ENCODE data around the gene PIGU. TPM values are rescaled to one million over a fixed set of nuclear protein-coding genes. Genes with fewer than 3 reads are reported as not detected.
A peak's percentile ranks its signal among the peaks of the same experiment; 100 is the strongest.
"Not testable (repeated sequence)": the region's sequence is repeated elsewhere in the genome, so short reads cannot be mapped to it uniquely, and the experiment has no call there.

Gene PIGU
- total RNA-seq, 1 donor from 2014 or later: 14.5 TPM

DNA sequence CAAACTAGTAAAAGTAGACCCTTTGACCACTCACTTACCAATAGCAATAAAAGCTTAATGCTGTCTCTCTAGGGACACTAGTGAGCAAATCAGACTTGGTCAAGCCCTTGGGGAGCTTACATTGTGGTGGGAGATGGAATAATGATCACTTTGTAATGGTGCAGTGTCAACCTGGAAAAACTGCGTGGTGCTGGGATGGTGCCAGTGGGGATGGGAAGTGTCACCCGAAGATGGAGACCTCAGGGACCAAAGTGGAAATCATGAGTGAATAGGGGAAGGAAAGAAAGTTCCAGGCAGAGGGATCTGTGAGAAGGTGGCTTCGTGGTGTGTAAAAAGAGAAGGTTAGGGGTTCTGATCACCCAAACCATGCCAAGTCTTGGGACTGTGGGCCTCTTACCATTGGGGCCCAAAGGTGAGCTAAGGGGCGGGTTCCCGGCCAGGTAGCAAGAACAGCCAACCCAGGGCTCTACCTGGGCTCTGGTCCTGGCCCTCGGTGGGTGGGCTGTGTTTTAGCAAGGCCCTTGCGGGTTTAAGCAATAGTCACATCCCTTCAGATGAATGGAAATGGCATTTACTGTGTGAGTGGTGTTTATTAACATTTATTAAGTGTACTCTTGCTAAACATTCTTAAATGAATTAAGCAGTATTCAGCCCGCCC, 145.2 kb downstream of the PIGU start:
- intact Hi-C loops (cut with micrococcal nuclease): loop anchor here (10.0 kb wide), 1 partner anchor 173 kb away; the partner anchor contains the start of gene TP53INP2
- no peak for ATAC-seq
- DNase-seq: no peak

DNA sequence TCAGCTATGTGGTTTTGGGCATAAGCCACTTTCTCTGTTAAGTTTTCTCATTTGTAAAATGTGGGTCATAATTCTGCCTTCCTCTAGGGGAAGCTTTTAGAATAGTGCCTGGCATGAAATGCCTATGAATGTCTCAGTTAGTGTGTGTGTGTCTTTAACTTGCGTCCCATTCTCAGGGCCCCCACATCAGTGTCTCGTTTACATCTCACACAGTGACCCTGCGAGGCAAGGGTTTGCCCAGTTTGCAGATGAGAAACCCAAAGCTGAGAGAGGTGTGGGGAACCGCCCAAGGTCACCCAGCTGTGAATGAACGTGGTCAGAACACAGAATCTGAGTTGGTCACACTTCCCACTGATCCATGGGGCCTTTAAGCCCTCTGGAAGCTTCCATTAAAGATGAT, 146.6 kb downstream of the PIGU start:
- ATAC-seq: no peak
- intact Hi-C loops (cut with micrococcal nuclease): loop anchor here (10.0 kb wide), 1 partner anchor 174 kb away; the partner anchor contains the start of gene TP53INP2
- no peak for DNase-seq

DNA sequence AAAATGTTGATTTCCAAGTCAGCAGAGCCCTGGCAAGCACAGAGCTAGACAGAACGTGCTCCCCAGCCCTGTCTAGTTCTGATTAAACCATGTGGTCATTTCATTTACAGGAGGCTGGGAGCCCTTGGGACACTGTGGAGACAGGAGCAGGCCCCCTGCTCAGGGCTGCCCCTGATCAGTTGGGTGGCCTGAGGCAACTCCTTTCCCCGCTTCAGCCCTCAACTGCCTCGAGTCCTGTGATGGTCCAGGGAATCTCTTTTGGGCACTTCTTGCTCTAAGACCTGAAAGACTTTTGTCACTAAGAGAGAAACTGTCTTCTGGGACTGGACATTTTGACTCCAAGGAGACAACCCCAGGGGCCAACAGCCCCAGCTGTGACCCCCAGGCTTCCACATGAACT, 147.2 kb downstream of the PIGU start:
- ATAC-seq (no peak), DNase-seq (no peak)
- intact Hi-C loops (cut with micrococcal nuclease): loop anchor here (10.0 kb wide), 1 partner anchor 175 kb away; the partner anchor contains the start of gene TP53INP2

DNA sequence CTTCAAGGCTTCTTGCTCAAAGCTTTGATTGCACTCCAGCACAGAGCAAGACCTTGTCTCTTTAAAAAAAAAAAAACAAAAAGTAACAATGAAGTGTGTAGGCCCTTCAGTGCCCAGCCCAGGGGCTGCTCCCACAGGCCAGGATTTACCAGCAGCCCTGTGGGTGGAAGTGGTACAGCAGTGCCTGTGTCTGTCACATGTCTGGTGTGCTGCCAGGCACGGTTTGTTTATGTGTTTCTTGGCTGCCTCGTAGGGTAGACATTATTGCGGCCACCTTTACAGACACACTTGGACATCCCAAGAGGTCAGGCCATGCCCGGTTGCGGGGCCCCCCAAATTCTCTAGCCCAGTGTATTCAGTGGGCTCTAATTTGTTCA, 148.0 kb downstream of the PIGU start:
- ATAC-seq: peak; percentile 74
- peak; percentile 85 for DNase-seq
- intact Hi-C loops (cut with micrococcal nuclease): no loop called here

DNA sequence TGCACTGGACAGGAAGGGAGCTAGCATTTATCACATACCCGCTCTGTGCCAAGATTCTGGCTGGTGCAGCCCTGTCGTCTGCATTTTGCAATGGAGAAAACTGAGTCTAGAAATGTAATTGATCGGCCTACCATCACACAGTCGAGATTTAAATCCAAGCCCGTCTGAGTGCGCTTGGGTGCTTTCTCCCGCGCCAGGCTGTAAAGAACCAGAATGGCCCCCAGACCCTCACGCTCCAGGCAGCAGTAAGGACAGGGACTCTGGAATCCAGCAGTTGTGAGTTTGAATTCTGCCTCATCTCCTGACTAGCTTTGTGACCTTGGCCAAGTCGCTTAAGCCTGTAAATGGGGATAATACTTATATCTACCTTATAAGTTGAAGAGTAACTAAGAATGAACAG, 149.9 kb downstream of the PIGU start:
- no peak for DNase-seq
- intact Hi-C loops (cut with micrococcal nuclease): no loop called here
- no peak for ATAC-seq

DNA sequence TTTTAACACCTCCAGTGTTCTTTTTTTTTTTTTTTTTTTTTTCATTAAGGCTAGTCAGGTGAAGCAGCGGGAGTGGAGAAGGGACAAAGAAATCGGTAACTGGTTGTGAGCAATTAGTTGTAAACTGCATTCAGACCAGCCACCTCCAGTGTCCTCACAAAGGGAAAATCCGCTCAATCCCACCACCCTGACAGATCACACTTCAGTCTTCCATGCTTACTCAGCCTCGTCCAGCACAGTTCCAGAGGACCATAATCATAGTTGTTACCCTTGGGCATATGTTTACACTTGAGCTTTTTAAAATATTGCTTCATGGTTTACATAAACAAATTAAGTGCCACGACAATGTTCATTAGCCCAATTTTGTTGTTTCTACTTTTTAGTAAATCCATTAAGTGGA, 150.4 kb downstream of the PIGU start:
- intact Hi-C loops (cut with micrococcal nuclease): no loop called here
- no peak for DNase-seq
- ATAC-seq: no peak

DNA sequence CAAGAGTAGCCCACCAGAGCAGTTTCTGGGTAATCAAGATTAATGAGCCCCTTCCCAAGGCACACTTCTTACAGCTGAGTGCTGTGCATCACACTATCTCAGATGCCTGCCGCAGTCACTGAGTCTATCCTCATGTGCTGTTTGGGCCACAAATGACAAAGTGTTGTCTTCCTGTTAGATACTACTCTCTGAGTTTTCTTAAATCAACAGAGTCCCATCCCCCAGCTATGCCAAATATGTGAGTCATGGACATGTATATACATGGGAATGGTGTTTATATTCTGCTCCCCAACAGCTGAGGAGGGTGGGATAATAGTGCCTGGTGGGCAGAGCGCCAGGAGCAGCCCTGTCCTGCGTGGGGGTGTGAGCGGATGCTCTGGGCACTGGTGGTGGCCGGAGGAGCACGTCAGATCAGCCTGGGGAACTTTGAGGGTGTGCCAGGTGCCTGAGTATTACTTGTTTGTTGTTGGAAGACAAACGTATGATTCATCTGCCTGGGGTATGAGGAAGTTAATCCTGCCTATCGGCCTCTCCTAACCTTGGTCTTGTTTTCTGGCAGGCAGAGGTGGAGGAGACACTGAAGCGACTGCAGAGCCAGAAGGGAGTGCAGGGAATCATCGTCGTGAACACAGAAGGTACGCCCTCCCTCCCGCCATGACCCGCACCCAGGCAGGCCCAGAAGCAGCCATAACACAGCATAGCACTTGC, 151.0 kb downstream of the PIGU start:
- ATAC-seq (peak; percentile 77), DNase-seq (peak; percentile 69)
- intact Hi-C loops (cut with micrococcal nuclease): no loop called here

DNA sequence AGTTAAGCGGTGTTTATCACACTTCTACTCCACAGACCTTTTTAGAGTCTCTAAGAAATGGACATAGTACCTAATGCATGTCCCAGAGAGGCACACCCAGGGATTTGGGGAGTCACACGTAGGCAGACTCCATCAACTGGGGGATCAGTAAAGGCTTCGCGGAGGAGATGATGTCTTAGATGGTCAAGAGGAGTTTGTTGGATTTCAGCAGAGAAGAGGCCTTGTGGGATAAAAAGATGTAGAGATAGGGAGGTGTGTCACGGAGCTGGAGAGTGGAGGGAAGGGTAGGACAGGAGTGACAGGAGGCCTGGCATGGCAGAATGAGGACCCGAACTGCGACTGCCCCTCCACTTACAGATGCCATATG, 151.6 kb downstream of the PIGU start:
- DNase-seq (no peak), ATAC-seq (no peak)
- intact Hi-C loops (cut with micrococcal nuclease): no loop called here

DNA sequence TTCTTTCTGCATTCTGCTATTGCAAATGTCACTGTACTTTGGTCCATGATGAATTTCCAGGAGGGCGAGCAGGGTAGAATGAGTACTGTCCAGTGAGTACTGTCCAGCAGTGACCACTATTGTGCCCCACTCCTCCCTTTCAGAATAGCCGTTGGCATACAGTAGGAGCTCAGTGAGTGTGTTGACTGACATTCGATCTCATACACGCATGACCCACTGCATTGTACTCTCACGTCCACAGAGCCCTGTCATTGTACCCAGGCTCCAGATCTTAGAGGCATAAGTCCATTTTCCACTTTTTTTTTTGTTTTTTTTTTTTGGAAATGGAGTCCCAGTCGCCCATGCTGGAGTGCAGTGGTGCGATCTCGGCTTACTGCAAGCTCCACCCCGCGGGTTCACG, 152.5 kb downstream of the PIGU start:
- intact Hi-C loops (cut with micrococcal nuclease): no loop called here
- no peak for ATAC-seq
- no peak for DNase-seq

DNA sequence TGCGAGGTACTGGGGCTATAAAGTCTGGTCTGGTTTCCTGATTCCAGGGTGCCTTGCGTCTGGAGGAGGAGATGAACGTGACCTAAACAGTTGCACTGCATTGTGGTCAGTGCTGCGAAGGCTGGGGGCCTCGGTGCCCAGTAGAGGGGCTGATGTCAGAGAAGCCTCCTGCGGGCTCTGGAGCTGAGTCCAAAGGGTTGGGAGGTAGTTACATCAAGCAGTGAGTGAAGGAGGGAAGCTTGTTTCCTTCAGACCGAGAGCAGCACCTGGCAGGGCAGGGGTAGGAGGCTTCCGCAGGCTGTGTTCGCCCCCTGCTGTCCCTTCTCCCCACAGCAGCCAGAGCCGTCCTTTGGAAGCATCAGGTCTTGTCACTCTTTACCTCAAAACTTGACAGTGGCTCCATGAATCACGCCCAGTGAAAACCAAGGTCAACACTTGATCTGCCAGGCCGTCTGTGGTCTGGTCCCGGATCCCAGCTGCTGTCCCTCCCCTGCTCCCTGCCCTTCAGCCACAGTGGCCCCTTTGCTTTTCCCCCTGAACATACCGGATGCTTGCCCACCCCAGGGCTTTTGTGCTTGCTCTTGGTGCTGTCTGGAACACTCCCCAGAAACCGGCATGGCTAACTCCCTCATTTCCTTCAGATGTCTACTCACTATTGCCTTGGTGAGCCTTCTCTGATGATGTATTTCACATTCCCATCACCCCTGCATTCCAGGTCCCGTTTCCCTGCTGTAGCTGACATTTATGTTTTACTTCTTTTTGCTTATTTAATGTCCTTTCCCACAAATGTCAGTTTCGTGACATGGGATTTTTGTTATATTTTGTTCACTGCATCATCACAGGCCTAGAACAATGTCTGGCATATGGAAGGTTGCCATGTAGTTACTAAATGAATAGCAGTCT, 153.7 kb downstream of the PIGU start:
- intact Hi-C loops (cut with micrococcal nuclease): no loop called here
- DNase-seq: no peak
- peak; percentile 29 for ATAC-seq

DNA sequence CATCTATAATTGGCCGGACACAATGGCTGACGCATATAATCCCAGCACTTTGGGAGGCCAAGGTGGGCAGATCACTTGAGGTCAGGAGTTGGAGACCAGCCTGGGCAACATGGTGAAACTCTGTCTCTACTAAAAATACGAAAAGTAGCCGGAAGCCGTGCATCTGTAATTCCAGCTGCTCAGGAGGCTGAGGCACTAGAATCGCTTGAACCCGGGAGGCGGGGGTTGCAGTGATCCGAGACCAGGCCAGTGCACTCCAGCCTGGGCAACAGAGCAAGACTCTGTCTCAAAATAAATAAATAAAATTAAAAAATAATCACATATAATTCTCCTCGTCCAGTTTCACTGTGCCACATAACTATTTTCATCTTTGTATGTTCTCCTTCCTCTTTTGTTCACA, 157.1 kb downstream of the PIGU start:
- intact Hi-C loops (cut with micrococcal nuclease); ATAC-seq: not testable (repeated sequence)

DNA sequence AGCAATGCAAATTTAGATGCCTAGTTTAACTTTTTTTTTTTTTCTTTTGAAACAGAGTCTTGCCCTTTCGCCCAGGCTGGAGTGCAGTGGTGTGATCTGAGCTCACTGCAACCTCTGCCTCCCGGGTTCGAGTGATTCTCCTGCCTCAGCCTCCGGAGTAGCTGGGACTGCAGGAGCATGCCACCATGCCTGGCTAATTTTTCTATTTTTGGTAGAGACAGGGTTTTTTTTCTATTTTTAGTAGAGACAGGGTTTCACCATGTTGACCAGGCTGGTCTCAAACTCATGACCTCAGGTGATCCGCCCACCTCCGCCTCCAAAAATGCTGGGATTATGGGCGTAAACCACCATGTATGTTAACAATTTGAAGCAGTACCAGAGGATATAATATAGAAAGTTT, 158.0 kb downstream of the PIGU start:
- ATAC-seq; intact Hi-C loops (cut with micrococcal nuclease); DNase-seq: not testable (repeated sequence)

More for the DNA sequence above, 157.1 kb downstream of the PIGU start:
- not testable (repeated sequence) for DNase-seq

DNA sequence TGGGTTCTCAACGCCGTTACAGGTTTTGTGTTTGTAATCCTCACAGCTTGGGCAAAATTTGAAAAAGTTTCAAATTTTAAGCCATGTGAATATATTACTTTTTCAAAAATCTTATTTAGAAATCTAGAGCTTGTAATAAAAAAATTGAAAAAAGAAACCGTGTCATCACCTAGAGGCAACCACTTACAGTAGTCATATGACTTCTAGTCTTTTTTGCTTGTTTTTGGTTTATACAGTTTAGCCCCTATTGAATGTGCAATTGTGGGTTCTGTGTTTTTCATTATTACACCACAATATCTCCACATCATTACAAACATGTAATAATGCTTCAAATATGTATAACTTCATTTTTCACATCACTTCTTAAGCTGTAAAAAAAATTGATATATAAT, 159.8 kb downstream of the PIGU start:
- intact Hi-C loops (cut with micrococcal nuclease): no loop called here
- DNase-seq (no peak), ATAC-seq (no peak)

DNA sequence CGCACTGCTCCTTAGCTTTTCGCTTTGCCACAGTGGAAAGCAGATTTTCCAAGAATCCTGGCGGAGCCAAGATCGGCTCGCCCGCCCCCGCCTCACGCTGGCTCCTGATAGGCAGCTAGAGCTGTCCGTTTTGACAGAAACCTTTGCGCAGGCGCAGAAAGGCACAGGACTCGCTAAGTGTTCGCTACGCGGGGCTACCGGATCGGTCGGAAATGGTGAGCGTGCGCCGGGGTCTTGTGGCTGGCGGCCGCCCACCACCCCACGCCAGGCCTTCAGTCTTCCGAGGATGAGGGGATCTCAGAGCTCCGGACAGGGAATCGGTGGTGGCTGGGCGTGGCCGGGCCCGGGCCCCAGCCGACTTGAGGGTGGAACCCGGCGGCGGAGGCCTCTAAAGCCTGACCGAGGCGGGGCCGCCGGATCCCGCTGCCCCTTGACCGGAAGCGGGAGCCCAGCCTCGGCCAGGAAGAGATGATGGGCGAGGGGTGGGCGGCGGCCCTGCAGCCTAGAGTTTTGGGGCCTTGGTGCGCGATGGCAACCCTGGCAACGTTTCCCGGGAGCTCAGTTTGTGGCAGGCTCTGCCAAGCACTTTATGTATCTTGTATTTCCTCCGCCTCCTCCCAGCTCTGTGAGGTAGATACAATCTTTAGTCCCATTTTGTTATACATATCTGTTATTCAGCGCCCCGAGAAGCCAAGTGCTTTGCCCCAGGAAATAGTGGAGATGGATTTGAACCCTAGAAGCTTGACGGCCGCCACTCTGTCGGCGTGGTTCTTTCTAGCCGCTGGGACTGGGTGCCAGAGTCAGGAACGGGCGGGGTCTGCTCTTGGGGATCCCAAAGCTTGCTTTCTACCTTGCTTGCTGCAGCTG, 160.4 kb downstream of the PIGU start, which contains the start of gene DYNLRB1:
TSS of gene DYNLRB1 (plus strand) at position 176 of the 867 bp plus-strand sequence. CDS start at position 213, 37 bp downstream.
- intact Hi-C loops (cut with micrococcal nuclease): no loop called here
- DNase-seq (peak; percentile 98), ATAC-seq (peak; percentile 96)

DNA sequence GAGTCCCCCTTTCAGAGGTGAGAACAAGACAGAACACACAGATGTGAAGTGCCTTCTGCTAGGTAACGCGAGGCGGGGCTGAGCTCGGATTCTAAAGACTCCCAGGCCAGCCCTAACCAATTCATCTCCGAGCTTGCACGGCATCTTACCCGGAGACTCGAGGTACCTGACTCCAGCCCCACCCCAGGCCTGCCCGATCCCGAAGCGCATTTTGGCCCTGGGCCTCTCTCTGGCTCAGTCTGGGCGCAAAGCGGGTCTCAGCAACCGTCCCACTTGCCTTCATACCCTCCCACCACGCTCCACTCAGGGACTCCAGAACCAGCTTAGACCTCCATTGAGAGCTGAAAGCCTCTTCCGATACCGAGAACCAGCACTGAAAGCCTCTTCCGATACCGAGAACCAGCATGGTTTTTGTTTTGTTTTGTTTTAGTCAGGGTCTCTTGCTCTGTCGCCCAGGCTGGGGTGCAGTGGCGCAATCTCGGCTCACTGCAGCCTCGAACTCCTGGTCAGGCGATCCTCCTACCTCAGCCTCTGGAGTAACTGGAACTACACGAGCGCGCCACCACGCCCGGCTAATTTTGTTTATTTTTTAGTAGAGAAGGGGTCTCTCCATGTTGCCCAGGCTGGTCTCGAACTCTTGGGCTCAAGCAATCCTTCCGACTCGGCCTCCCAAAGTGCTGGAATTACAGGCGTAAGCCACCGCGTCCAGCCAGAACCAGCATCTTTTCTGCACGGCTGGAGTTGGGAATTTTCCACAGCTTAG, 161.2 kb downstream of the PIGU start:
- intact Hi-C loops (cut with micrococcal nuclease): no loop called here
- ATAC-seq: peak; percentile 52
- peak; percentile 46 for DNase-seq

DNA sequence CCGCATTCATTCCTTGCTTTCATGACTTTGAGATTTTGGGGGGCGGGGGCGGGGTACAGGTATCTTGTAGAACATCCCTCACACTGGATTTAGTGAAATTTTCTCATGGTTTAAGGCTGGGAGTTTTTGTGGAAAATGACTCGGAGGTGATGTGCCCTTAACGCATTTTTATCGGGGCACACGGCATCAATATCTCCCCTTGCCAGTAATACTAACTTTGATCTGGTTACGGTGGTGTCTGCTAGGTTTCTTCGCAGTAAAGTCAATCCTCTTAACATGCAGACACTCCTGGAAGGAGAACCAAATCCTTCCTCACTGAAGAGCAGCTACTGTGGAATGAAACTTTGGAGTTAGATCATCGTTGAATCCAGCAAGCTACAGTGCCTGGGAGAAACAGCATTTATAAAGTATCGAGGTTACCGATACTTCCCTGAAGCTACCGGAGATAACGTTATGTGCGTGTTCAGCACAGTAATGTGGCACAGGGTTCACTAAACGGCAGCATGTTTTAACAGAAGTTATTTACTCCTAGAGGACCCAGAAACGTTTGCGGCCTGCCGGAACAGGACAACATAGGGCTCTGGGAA, 161.9 kb downstream of the PIGU start:
- intact Hi-C loops (cut with micrococcal nuclease): no loop called here

DNA sequence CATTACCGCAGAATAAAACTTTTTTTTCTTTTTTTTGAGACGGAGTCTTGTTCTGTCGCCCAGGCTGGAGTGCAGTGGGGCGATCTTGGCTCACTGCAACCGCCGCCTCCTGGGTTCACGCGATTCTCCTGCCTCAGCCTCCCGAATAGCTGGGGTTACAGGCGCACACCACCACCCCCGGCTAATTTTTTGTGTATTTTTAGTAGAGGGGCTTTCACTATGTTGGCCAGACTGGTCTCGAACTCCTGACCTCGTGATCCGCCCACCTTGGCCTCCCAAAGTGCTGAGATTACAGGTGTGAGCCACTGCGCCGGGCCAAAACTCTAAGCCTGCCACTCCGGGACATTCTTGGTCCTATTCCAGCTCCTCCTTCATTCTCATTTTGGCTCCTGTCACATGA, 162.9 kb downstream of the PIGU start:
- ATAC-seq; DNase-seq; intact Hi-C loops (cut with micrococcal nuclease): not testable (repeated sequence)

More for the DNA sequence above, 161.9 kb downstream of the PIGU start:
- no peak for ATAC-seq
- DNase-seq: no peak
